Stimulated activated CD8-positive, alpha-beta memory T cell treated with anti-CD3 and anti-CD28 coated beads, Interleukin-12 subunit alpha, Interleukin-12 subunit beta, amount 100 ng/mL, for 24 hours (primary cell): ENCODE results near the gene PCDH15.

Experiments
- DNase-seq: peaks from one replicate; pipeline ENCODE4 v3.0.0-alpha.2; 2020; ENCODE audit errors: extremely low read depth

Gene PCDH15

DNA sequence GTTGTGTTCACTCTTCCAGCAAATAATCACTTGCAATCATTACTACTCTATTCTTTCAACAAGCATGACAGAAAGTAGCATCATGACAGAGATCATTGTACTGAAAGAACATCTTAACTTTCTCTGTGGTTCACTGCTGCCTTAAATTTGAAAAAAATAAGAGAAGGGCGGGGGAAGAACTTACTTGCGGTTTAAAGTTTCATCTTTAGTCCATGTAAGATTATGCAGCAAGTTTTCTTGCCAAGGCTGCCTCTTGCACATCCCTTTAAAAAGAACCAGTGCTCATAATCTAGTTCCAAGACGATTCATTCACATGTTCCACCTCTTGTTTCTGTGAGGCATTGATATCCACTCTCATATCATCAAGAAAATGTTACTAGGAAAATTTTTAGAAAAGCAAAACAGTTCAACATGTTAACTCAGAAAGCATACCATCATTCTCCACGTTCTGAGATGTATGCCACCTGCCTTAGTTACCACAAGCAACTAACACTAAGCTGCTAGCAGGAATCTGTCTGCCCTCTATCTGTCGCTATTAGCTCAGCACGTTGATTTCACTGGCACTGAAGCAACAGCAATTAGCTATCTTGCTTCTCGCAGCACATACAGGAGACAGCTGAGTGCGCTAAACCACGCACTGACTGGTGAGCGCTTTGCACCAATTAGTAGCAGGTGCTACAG is at the start of gene PCDH15:
Gene PCDH15 (minus strand): TSS at position 491 of the 681 bp plus-strand sequence. CDS start 136,969 bp downstream, outside the sequence.
- no peak for DNase-seq

- no peak for DNase-seq
Measured at GRCh38 chr10:54843932-54844331, 42.9 kb upstream of the PCDH15 start.

GRCh38 chr10:54843085-54843646 is 42.1 kb upstream of the PCDH15 start:
- DNase-seq, result no peak

- no peak for DNase-seq
Measured at GRCh38 chr10:54837479-54837878, 36.4 kb upstream of the PCDH15 start.

GRCh38 chr10:54833029-54833428 is 32.0 kb upstream of the PCDH15 start:
- no peak for DNase-seq

DNA sequence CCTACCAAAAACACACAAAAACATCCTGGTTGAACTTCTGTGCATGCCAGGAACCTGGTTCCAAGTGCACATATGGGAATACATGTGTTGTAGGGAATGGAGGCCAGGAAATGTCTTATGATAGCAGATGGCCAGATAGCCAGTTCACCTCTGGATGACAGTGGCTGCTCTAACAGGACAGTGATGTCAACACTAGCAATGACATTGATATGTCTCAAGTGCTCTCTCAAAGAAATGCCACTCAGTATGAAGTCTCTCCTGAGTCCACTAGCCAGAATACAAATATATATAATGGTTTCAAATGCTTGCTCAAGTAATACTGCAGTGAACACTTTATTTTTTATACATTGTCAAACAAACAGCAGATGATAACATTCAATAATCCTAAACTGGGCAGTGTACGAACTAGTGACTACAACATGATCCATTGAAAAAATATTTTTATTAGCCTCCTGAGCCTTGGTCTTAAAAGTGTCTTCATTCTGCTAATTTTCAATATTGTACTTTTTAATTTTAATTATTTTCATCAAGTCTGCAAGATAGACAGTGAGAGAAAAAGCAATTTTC is 26.0 kb upstream of the PCDH15 start:
- no peak for DNase-seq

DNA sequence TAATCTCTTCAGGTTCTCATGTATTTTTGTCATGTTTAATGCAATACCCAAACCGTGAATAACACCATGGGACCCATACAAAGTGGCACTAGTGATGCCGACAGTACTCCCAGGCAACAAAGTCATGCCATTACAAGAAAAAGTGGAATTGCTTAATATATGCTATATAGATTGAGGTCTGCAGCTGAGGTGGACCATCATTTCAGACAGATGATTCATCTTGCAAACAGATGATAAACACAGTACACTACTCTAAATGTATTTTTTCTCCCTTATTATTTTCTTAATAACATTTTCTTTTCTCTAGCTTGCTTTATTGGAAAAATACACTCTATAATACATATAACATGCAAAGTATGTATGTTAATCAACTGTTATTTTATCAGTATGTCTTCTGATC is 14.6 kb upstream of the PCDH15 start:
- DNase-seq, result no peak

DNA sequence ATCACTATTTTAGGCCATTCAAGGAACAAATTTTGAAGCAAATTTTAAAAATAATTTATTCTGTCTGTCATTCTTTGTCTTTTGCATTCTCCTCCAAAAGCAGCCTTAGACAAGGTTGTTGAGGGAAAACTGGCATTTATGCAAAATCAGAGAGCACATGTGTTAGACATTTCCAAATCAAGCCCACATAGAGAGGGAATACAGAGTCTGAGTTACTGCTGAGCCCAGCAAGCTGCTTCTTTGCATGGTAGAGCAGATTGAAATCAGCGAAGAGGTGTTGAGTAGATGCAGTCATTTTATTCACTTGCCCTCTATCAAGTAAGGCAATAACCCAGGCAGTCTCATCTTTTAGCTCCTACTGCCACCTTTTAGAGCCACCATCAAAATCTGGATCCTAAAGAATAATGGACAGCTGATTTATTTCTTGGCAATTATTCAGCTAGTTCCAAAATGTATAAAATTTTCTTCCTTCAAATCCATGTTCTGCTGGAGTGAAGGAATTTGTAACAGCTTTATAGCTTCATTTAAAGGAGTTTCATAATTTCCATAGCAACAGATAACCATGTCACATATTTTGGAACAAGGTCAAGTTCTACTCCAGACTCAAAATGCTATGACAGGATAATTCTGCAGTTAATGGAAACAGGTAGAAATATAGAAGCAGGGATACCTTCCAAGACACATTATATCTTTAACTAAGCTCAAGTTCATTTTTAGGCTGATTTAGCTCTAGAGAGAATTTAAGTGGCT is 7.3 kb upstream of the PCDH15 start:
- no peak for DNase-seq

DNA sequence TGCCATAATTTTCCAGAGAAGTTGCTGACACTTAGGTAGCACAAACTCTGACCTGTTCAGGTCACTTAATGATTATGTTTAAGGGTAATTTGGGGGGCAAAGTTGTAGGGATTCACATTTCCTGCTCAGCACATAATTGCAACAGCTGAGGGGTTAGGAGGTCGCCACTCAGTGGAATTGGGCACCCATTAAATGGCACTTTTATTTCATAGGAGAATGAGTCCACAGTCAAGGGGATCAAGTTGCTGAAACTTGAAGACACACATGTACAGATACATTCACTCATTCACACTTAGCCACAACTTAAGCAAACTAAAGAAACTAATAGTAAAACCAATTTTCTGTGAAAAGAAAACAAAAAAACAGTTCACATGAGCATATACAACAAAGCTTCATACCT is 1.5 kb downstream of the PCDH15 start:
- no peak for DNase-seq

- DNase-seq, result no peak
Measured at GRCh38 chr10:54797636-54798321, 3.3 kb downstream of the PCDH15 start.

- no peak for DNase-seq
Measured at GRCh38 chr10:54796881-54797280, 4.2 kb downstream of the PCDH15 start.

- DNase-seq, result no peak
Measured at GRCh38 chr10:54776622-54777021, 24.4 kb downstream of the PCDH15 start.

DNA sequence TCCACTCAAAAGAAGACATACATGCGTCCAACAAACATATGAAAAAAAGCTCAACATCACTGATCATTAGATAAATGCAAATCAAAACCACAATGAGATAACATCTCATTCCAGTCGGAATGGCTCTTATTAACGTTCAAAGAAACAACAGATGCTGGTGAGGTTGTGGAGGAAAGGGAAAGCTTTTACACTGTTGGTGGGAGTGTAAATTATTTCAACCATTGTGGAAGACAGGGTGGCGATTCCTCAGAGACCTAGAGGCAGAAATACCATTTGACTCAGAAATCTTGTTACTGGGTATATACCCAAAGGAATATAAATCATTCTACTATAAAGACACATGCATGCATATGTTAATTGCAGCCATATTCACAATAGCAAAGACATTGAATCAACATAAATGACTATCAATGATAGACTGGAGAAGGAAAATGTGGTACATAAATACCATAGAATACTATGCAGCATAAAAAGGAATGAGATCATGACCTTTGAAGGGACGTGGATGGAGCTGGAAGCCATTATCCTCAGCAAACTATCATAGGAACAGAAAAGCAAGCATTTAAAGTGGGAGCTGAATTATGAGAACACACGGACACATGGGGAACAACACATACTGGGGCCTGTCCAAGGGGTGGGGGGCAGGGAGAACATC is 28.4 kb downstream of the PCDH15 start:
- DNase-seq, result no peak

GRCh38 chr10:54769051-54769450 is 32.0 kb downstream of the PCDH15 start:
- no peak for DNase-seq

DNA sequence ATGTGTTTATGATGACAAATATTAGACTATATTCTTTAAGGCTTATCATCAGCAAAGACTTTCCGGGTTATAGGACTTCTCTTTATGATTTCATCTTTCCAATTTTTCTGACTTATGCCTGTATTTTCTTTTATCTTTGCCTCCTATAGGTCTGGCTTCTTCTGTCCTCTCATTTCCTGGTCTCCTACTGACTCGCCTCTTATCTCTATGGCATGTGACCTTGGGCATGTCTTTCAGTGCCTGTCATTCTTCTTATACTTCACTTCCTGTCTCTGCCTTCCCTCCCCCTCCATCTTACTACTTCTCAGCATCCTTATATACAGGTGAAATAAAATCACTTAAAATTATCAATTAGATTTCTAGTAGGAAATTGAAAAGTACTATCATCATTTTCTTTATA is 42.2 kb downstream of the PCDH15 start:
- DNase-seq, result no peak

GRCh38 chr10:54749623-54750022 is 51.4 kb downstream of the PCDH15 start:
- no peak for DNase-seq

GRCh38 chr10:54745436-54745835 is 55.6 kb downstream of the PCDH15 start:
- DNase-seq, result no peak

GRCh38 chr10:54742416-54742815 is 58.6 kb downstream of the PCDH15 start:
- DNase-seq, result no peak

DNA sequence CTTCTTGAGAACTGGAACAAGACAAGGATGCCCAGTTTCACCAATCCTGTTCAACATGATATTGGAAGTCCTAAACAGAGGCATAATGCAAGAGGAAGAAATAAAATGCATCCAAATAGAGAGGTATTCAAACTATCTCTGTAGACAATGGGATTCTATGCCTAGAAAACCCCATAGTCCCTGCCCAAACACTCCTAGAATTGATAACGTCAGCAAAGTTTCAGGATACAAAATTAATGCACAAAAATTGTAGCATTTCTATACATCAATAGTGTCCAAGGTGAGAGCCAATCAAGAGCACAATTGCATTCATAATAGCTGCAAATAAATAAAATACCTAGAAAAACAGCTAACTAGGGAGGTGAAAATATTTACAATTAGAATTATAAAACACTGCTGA is 72.5 kb downstream of the PCDH15 start:
- DNase-seq, result no peak

DNA sequence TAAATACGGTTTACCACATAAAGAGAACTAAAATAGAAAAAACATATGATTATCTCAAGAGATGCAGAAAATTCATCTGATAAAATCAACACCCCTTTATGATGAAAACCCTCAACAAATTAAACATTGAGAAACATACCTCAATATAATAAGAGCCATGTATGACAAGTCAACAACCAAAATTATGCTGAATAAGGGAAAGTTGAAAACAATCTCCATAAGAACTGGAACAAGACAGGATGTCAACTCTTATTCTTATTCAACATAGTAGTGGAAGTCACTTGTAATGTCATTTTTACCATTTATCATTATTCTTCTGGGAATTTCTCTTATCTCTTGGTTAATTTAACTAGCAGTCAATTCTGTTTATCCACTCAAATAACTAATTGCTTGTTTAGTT is 79.0 kb downstream of the PCDH15 start:
- no peak for DNase-seq

DNA sequence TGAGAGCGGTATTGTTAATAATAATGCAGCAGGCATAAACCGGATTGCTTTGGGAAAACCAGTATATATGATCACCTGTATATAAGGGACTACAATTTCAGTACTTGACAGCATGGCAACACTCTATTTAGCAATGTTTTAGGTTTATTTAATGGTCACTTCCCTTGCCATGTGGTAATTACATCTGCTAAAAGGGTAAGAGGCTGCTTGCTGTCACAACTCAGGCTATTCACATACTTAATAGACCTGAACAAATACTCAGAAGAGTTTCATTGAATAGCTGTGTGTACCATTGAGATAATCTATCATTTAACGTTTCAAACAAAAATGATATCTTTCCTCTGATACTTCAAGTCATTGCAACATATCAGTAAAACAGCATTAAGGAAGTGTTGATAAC is 90.1 kb downstream of the PCDH15 start:
- no peak for DNase-seq

- DNase-seq, result no peak
Measured at GRCh38 chr10:54708591-54708990, 92.4 kb downstream of the PCDH15 start.
